Bronchial epithelial cell (primary cell): ENCODE results near the gene GTF2H4. TPM values are rescaled to one million over a fixed set of nuclear protein-coding genes. Genes with fewer than 3 reads are reported as not detected.

Experiments used
- DNase-seq: peaks from one replicate; pipeline ENCODE4 v3.0.0-alpha.2; 2010; ENCODE audit warnings: low read depth
- FAIRE-seq: peaks from 2 replicates; lab custom pipeline; 2011; peaks lifted over from hg19 to GRCh38; lab: Jason Lieb, UNC
- H3K27me3 ChIP-seq: 2 replicates; pipeline ENCODE4 v1.5.1; 2011; ENCODE audit warnings: low read length; ENCODE audit not compliant: control insufficient read depth, insufficient read depth
- H3K36me3 ChIP-seq: 2 replicates; pipeline ENCODE4 v1.5.1; 2011; ENCODE audit warnings: low read length; ENCODE audit not compliant: control insufficient read depth, insufficient read depth
- H3K4me3 ChIP-seq: 2 replicates; pipeline ENCODE4 v1.5.1; 2011; ENCODE audit warnings: mild to moderate bottlenecking, low read depth, low read length, control low read depth
- CTCF ChIP-seq: IDR thresholded peaks from 2 replicates; pipeline ENCODE4 v1.5.1; 2011; ENCODE audit warnings: mild to moderate bottlenecking, moderate library complexity, low read length, control low read depth, inconsistent platforms; ENCODE audit not compliant: insufficient read depth, severe bottlenecking
- total RNA-seq: library from RNA; depleted of rRNA; stranded (reverse); fragments of >200 nt; gene quantifications from 2 replicates; pipeline ENCODE4 v1.2.1, GENCODE V29; 2014

Gene GTF2H4
- total RNA-seq, 1 donor from 2014 or later: 10.0 TPM

GRCh38 chr6:30914854-30915590 lies 7.0 kb downstream of the GTF2H4 start:
- Histone ChIP-seq H3K36me3 (peaks cover 17% of the 10 kb centered on the region), H3K27me3 (no peaks in the 10 kb centered on the region)
- no peak for TF ChIP-seq CTCF

GRCh38 chr6:30915591-30915946 lies 7.6 kb downstream of the GTF2H4 start:
- H3K4me3 ChIP-seq: no peak overlapping the region
- no peak for FAIRE-seq
- peak; percentile 64 for DNase-seq
- no peaks in the 10 kb centered on the region for H3K27me3 ChIP-seq
- peaks cover 19% of the 10 kb centered on the region for H3K36me3 ChIP-seq
- TF ChIP-seq CTCF: peak; percentile 77

More at GRCh38 chr6:30914854-30915590, 7.0 kb downstream of the GTF2H4 start:
- no peak for FAIRE-seq
- no peak for DNase-seq
- peak overlapping the region; percentile 55 for H3K4me3 ChIP-seq

GRCh38 chr6:30917041-30917440 lies 9.0 kb downstream of the GTF2H4 start:
- TF ChIP-seq CTCF: no peak
- no peak for FAIRE-seq
- H3K27me3 ChIP-seq: no peaks in the 10 kb centered on the region
- DNase-seq: no peak
- H3K4me3 ChIP-seq: no peak overlapping the region
- H3K36me3 ChIP-seq: peaks cover 14% of the 10 kb centered on the region

- no peak for FAIRE-seq
- H3K4me3 ChIP-seq: no peak overlapping the region
Observed at GRCh38 chr6:30917487-30917886, 9.5 kb downstream of the GTF2H4 start.

GRCh38 chr6:30918670-30919069 lies 10.7 kb downstream of the GTF2H4 start:
- H3K27me3 ChIP-seq: no peaks in the 10 kb centered on the region
- H3K4me3 ChIP-seq: no peak overlapping the region
- peaks cover 22% of the 10 kb centered on the region for H3K36me3 ChIP-seq
- no peak for TF ChIP-seq CTCF
- DNase-seq: no peak
- FAIRE-seq: no peak

More at GRCh38 chr6:30917487-30917886, 9.5 kb downstream of the GTF2H4 start:
- Histone ChIP-seq H3K36me3 (peaks cover 14% of the 10 kb centered on the region), H3K27me3 (no peaks in the 10 kb centered on the region)
- no peak for TF ChIP-seq CTCF
- DNase-seq: no peak
